Keratinocyte (primary cell): Measurements from ENCODE around the gene CHMP6. TPM values are rescaled to one million over a fixed set of nuclear protein-coding genes. Genes with fewer than 3 reads are reported as not detected.

Source experiments
- DNase-seq: peaks from one replicate; pipeline ENCODE4 v3.0.0-alpha.2; 2011; ENCODE audit warnings: low read depth, missing footprints, low spot score
- FAIRE-seq: peaks from 2 replicates; lab custom pipeline; 2011; peaks lifted over from hg19 to GRCh38; lab: Jason Lieb, UNC
- H2AFZ ChIP-seq: 2 replicates; pipeline ENCODE4 v1.6.0; 2012; ENCODE audit warnings: low read length, control low read depth, inconsistent platforms; ENCODE audit not compliant: control insufficient read depth
- H3K27ac ChIP-seq: 2 replicates; pipeline ENCODE4 v1.5.1; 2011; ENCODE audit warnings: low read length; ENCODE audit not compliant: control insufficient read depth, insufficient read depth
- H3K27me3 ChIP-seq: 3 replicates; pipeline ENCODE4 v1.6.0; 2011; ENCODE audit warnings: low read length; ENCODE audit not compliant: control insufficient read depth, insufficient read depth; ENCODE audit errors: extremely low read depth
- H3K36me3 ChIP-seq, 2 experiments: 2 replicates in 1 of 2; 3 replicates in 1 of 2; pipeline ENCODE4 v1.5.1; 2011; ENCODE audit warnings: low read length in 2 of 2, mild to moderate bottlenecking in 1 of 2; ENCODE audit not compliant: control insufficient read depth in 2 of 2, insufficient read depth in 2 of 2; ENCODE audit errors: extremely low read depth in 1 of 2
- H3K4me1 ChIP-seq: 3 replicates; pipeline ENCODE4 v1.5.1; 2011; ENCODE audit warnings: low read length; ENCODE audit not compliant: control insufficient read depth, insufficient read depth; ENCODE audit errors: extremely low read depth
- H3K4me2 ChIP-seq: 3 replicates; pipeline ENCODE4 v1.6.0; 2011; ENCODE audit warnings: low read depth, low read length; ENCODE audit not compliant: control insufficient read depth, insufficient read depth; ENCODE audit errors: extremely low read depth
- H3K4me3 ChIP-seq, 3 experiments: fragments of 200-600 bp in 1 of 3; sonication (generic) in 1 of 3; 2 replicates in 2 of 3; 3 replicates in 1 of 3; pipeline ENCODE4 v1.5.1; 2011 to 2016; ENCODE audit warnings: low read length in 3 of 3, mild to moderate bottlenecking in 3 of 3, control low read depth in 2 of 3, inconsistent platforms in 1 of 3, low read depth in 1 of 3, mixed read lengths in 1 of 3, mixed run types in 1 of 3, moderate library complexity in 1 of 3; ENCODE audit not compliant: control insufficient read depth in 2 of 3, insufficient read depth in 2 of 3; ENCODE audit errors: extremely low read depth in 1 of 3
- H3K79me2 ChIP-seq: 2 replicates; pipeline ENCODE4 v1.6.0; 2012; ENCODE audit warnings: low read length; ENCODE audit not compliant: control insufficient read depth, insufficient read depth
- H3K9ac ChIP-seq: 3 replicates; pipeline ENCODE4 v1.6.0; 2011; ENCODE audit warnings: low read length; ENCODE audit not compliant: control insufficient read depth, insufficient read depth; ENCODE audit errors: extremely low read depth
- H3K9me1 ChIP-seq: 3 replicates; pipeline ENCODE4 v1.6.0; 2011; ENCODE audit warnings: low read length; ENCODE audit not compliant: control insufficient read depth, insufficient read depth; ENCODE audit errors: extremely low read depth
- H3K9me3 ChIP-seq: 2 replicates; pipeline ENCODE4 v1.5.1; 2012; ENCODE audit warnings: low read depth, low read length; ENCODE audit not compliant: control insufficient read depth
- H4K20me1 ChIP-seq: 3 replicates; pipeline ENCODE4 v1.6.0; 2011; ENCODE audit warnings: low read length; ENCODE audit not compliant: control insufficient read depth, insufficient read depth; ENCODE audit errors: extremely low read depth
- EZH2 ChIP-seq: IDR thresholded peaks from one replicate; pipeline ENCODE4 v1.6.1; 2012; ENCODE audit warnings: inconsistent platforms, mild to moderate bottlenecking, low read length, moderate library complexity
- dilution Hi-C: fragments of 300-500 bp; cut with MboI; formaldehyde crosslinking; loops from one replicate; pipeline ENCODE4 v1.7.0; 2020; ENCODE audit warnings: low sequenced_read_pairs; ENCODE audit not compliant: extremely low pct_ligation_motif_present
- polyA plus RNA-seq, 5 experiments: library from polyadenylated mRNA; depleted of rRNA in 3 of 5; stranded (reverse) in 3 of 5; stranded (forward) in 1 of 5; unstranded in 1 of 5; fragments of >200 nt; gene quantifications; 1 replicate in 1 of 5; 2 replicates in 3 of 5; 3 replicates in 1 of 5; pipeline versions ENCODE4 v1.2.1 to v1.2.3, GENCODE V29; 2011 to 2012; ENCODE audit warnings: missing spikeins in 2 of 5, low read depth in 1 of 5, low replicate concordance in 1 of 5
- TF ChIP-seq, protein P1 (sequence below), 3 experiments: IDR thresholded peaks in 1 of 3; conservative IDR thresholded peaks in 1 of 3; optimal IDR thresholded peaks in 1 of 3; 2 replicates in 2 of 3; 3 replicates in 1 of 3; pipeline versions ENCODE3 to v1.5.1; 2011; ENCODE audit warnings: low read length in 3 of 3, mild to moderate bottlenecking in 3 of 3, moderate library complexity in 2 of 3, control low read depth in 1 of 3, inconsistent platforms in 1 of 3; ENCODE audit not compliant: insufficient read depth in 2 of 3; ENCODE audit errors: extremely low read depth in 1 of 3

Gene CHMP6
- polyA plus RNA-seq, 1 donor (not counting 4 experiments of a cell fraction or from before 2014, with no cell fraction given): 20.9 TPM

DNA sequence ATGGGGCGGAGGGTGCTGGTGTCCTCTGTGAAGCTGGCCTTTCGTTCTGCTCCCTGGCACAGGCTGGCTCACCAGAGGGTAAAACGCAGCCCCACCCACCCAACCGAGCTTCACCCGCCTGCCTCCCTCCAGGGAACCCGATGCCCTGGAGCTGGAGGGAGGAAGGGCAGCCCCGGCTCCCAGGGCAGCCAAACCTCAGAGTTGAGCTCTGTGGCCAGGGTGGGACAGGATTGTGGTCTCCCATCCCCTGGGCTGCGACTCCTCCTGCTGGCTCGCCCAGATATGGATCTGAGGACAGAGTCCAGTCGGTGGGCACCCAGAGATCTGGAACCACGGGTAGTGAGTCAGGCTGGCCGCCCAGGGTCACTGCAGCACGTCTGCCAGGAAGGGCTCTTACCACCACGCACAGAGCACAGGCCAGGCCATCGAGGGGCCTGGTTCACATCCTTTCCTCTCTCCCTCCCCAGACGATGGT, 42.6 kb upstream of the CHMP6 start:
- no peak for FAIRE-seq

DNA sequence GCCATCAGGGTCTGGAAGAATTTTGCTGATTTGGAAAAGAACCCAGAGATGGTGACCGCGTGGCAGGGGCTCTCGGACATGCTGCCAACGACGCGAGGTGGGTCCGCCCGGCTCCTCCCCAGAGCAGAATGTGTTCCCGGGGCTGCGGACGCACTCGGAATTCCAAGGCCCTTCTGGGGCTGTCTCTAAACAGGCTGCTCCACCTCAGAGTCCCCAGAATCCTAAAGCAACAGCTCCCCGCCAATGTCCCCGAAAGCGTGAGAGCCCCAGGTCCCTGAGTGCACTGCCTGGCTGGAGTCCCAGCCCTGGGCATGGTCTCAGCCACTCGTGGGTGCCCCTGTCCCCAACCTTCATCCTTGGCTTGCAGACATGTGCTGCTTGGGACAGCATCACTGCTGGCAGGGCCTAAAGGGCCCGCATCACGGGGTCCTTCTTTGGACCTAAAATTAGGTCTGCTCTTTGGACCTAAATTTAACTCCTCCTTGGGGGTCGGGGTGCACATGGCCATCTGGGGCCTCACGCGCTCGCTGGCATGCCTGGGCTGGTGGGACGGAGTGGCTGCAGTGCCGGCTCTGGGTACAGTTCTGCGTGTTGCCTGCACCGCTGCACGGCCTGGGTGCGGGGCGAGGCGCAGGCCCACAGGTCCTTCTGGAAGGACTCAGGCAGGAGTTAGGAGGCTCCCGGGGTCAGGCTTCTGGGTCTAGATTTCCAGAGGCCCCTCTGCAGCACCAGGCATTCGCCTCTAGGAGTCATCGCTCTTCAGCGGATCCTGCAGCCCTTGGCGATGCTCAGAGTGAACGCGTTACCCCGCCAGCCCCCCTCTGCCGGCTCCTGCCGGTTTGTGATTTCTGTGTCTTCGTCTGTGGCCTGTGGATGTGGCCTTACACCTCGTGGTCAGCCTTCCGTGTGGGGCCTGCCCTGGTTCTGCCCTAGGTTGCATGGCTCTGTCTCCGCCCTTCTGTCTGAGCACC, 41.9 kb upstream of the CHMP6 start:
- H4K20me1 ChIP-seq: no peaks in the 10 kb centered on the region
- dilution Hi-C loops: no loop called here
- H3K36me3 ChIP-seq: peaks cover 4 to 13% of the 10 kb centered on the region in 2 experiments
- H3K27me3 ChIP-seq: no peaks in the 10 kb centered on the region
- no peak overlapping the region for H3K4me2 ChIP-seq
- H3K27ac ChIP-seq: no peak overlapping the region
- H2AFZ ChIP-seq: no peak overlapping the region
- FAIRE-seq (no peak), DNase-seq (no peak)
- TF ChIP-seq, protein P1, sequence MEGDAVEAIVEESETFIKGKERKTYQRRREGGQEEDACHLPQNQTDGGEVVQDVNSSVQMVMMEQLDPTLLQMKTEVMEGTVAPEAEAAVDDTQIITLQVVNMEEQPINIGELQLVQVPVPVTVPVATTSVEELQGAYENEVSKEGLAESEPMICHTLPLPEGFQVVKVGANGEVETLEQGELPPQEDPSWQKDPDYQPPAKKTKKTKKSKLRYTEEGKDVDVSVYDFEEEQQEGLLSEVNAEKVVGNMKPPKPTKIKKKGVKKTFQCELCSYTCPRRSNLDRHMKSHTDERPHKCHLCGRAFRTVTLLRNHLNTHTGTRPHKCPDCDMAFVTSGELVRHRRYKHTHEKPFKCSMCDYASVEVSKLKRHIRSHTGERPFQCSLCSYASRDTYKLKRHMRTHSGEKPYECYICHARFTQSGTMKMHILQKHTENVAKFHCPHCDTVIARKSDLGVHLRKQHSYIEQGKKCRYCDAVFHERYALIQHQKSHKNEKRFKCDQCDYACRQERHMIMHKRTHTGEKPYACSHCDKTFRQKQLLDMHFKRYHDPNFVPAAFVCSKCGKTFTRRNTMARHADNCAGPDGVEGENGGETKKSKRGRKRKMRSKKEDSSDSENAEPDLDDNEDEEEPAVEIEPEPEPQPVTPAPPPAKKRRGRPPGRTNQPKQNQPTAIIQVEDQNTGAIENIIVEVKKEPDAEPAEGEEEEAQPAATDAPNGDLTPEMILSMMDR (optimal IDR thresholded peaks at IDR 0.05 in 1 of 3, IDR thresholded peaks at IDR 0.05 in 1 of 3, conservative IDR thresholded peaks at IDR 0.05 in 1 of 3; ENCODE audit: extremely low read depth in 1 of 3, insufficient read depth in 2 of 3, low read length in 3 of 3): no peak
- H3K9ac ChIP-seq: no peak overlapping the region
- H3K9me1 ChIP-seq: no peaks in the 10 kb centered on the region
- H3K79me2 ChIP-seq: no peaks in the 10 kb centered on the region
- no peaks in the 10 kb centered on the region for H3K9me3 ChIP-seq
- H3K4me1 ChIP-seq: no peaks in the 10 kb centered on the region
- H3K4me3 ChIP-seq: no peak overlapping the region

More for the DNA sequence above, 42.6 kb upstream of the CHMP6 start:
- Histone ChIP-seq H3K9me1 (no peaks in the 10 kb centered on the region), H3K79me2 (no peaks in the 10 kb centered on the region), H3K9me3 (no peaks in the 10 kb centered on the region), H3K4me2 (no peak overlapping the region), H4K20me1 (no peaks in the 10 kb centered on the region), H3K9ac (no peak overlapping the region), H3K4me3 (no peak overlapping the region), H3K27me3 (no peaks in the 10 kb centered on the region), H2AFZ (no peak overlapping the region), H3K27ac (no peak overlapping the region), H3K4me1 (no peaks in the 10 kb centered on the region), H3K36me3 (peaks cover 4 to 13% of the 10 kb centered on the region in 2 experiments)
- TF ChIP-seq, protein P1 (optimal IDR thresholded peaks at IDR 0.05 in 1 of 3, IDR thresholded peaks at IDR 0.05 in 1 of 3, conservative IDR thresholded peaks at IDR 0.05 in 1 of 3; ENCODE audit: extremely low read depth in 1 of 3, insufficient read depth in 2 of 3, low read length in 3 of 3): no peak
- TF ChIP-seq EZH2: no peak
- dilution Hi-C loops: no loop called here
- DNase-seq: no peak
